CD4-positive, alpha-beta memory T cell (primary cell): ENCODE data around the gene EVC. TPM values are rescaled to one million over a fixed set of nuclear protein-coding genes. Genes with fewer than 3 reads are reported as not detected.
"Not testable (repeated sequence)": the region's sequence is repeated elsewhere in the genome, so short reads cannot be mapped to it uniquely, and the experiment has no call there.

Experiments
- CTCF ChIA-PET: fragments of 350-600 bp; sonication (Branson Sonifier 250); formaldehyde crosslinking; loops from one replicate; lab custom pipeline; 2021; ENCODE audit warnings: inconsistent platforms; ENCODE audit not compliant: partially characterized antibody; lab: Charles Lee
- POLR2A ChIA-PET: fragments of 350-600 bp; sonication (Branson Sonifier 250); formaldehyde crosslinking; loops from one replicate; lab custom pipeline; 2021; ENCODE audit not compliant: partially characterized antibody; lab: Charles Lee
- DNase-seq, 5 donors: peaks; one replicate each; pipeline versions ENCODE4 v3.0.0 to v3.0.0-alpha.2; 2020 to 2022; ENCODE audit warnings: mixed read lengths in 1 of 5
- H3K27ac ChIP-seq: one replicate; pipeline ENCODE4 v1.7.0; 2013; ENCODE audit warnings: low read depth, low read length
- H3K27me3 ChIP-seq: 2 replicates; pipeline ENCODE4 v1.7.0; 2013; ENCODE audit warnings: mild to moderate bottlenecking, low read length, moderate library complexity; ENCODE audit not compliant: insufficient read depth
- H3K36me3 ChIP-seq: 2 replicates; pipeline ENCODE4 v1.7.0; 2013; ENCODE audit warnings: mild to moderate bottlenecking, low read length, moderate library complexity; ENCODE audit not compliant: insufficient read depth
- H3K4me1 ChIP-seq: 2 replicates; pipeline ENCODE4 v1.7.0; 2013; ENCODE audit warnings: mild to moderate bottlenecking, low read length, moderate library complexity; ENCODE audit not compliant: insufficient read depth
- H3K4me3 ChIP-seq, 2 donors: one replicate each; pipeline ENCODE4 v1.7.0; 2013; ENCODE audit warnings: low read length in 2 of 2, mild to moderate bottlenecking in 1 of 2
- H3K9me3 ChIP-seq, 2 donors: one replicate each; pipeline ENCODE4 v1.7.0; 2013; ENCODE audit warnings: low read length in 2 of 2, control low read depth in 1 of 2; ENCODE audit not compliant: control insufficient read depth in 1 of 2
- H3K27ac Mint-ChIP-seq, 7 donors: one replicate each; pipeline ENCODE4 v1.8.0; 2020 to 2021; ENCODE audit warnings: mixed read lengths in 7 of 7, mild to moderate bottlenecking in 6 of 7, inconsistent platforms in 3 of 7, moderate library complexity in 3 of 7
- H3K27me3 Mint-ChIP-seq, 2 donors: one replicate each; pipeline ENCODE4 v1.8.0; 2020 to 2021; ENCODE audit warnings: mixed read lengths in 2 of 2
- H3K36me3 Mint-ChIP-seq, 2 donors: one replicate each; pipeline ENCODE4 v1.8.0; 2020 to 2021; ENCODE audit warnings: mixed read lengths in 2 of 2, inconsistent platforms in 1 of 2, mild to moderate bottlenecking in 1 of 2
- H3K4me1 Mint-ChIP-seq, 4 donors: one replicate each; pipeline ENCODE4 v1.8.0; 2020 to 2021; ENCODE audit warnings: mixed read lengths in 4 of 4, mild to moderate bottlenecking in 1 of 4
- H3K4me3 Mint-ChIP-seq, 8 donors: one replicate each; pipeline ENCODE4 v1.8.0; 2020 to 2021; ENCODE audit warnings: mixed read lengths in 8 of 8, mild to moderate bottlenecking in 7 of 8, moderate library complexity in 6 of 8, inconsistent platforms in 3 of 8
- H3K9me3 Mint-ChIP-seq, 8 donors: one replicate each; pipeline ENCODE4 v1.8.0; 2020 to 2021; ENCODE audit warnings: mixed read lengths in 8 of 8, mild to moderate bottlenecking in 5 of 8, inconsistent platforms in 3 of 8, moderate library complexity in 1 of 8
- intact Hi-C: fragments of 100-400 bp; cut with micrococcal nuclease; formaldehyde crosslinking; loops from one replicate; pipeline ENCODE4 v1.15.1; 2023
- polyA plus RNA-seq, 2 donors: library from polyadenylated mRNA; unstranded; fragments of 300-500 nt; fragmentation: Illumina TruSeq; gene quantifications; one replicate each; pipeline ENCODE4 v1.2.3, GENCODE V29; 2021
- total RNA-seq, 2 experiments: library from RNA; stranded (reverse); gene quantifications; one replicate each; pipeline ENCODE4 v1.2.3, GENCODE V29; 2021

Gene EVC
- total and polyA plus RNA-seq, 4 experiments from 2014 or later = 0.17 to 2.9 (median 2.1) TPM; not detected in 1

- H3K9me3 ChIP-seq = no peaks in the 10 kb centered on the region
- H3K27me3 Mint-ChIP-seq = peaks cover 0 to 2% of the 10 kb centered on the region in 2 donors
- H3K27me3 ChIP-seq = no peaks in the 10 kb centered on the region
- no peak overlapping the region for H3K27ac ChIP-seq
- POLR2A ChIA-PET = no interaction called here
- H3K4me3 ChIP-seq = no peak overlapping the region
- H3K4me1 ChIP-seq = no peaks in the 10 kb centered on the region
- CTCF ChIA-PET = no interaction called here
- intact Hi-C loops = no loop called here
- no peak overlapping the region for H3K4me3 Mint-ChIP-seq
- peaks cover 0 to 21% (median 10%) of the 10 kb centered on the region in 8 donors for H3K9me3 Mint-ChIP-seq
- H3K36me3 Mint-ChIP-seq = no peaks in the 10 kb centered on the region
- no peaks in the 10 kb centered on the region for H3K36me3 ChIP-seq
- H3K4me1 Mint-ChIP-seq = no peaks in the 10 kb centered on the region
- no peak for DNase-seq
- no peak overlapping the region for H3K27ac Mint-ChIP-seq
These were observed 9.3 kb downstream of the EVC start for GRCh38 chr4:5720157-5720850.

- CTCF ChIA-PET = no interaction called here
- Histone ChIP-seq H3K4me1 (no peaks in the 10 kb centered on the region), H3K27ac (no peak overlapping the region), H3K27me3 (no peaks in the 10 kb centered on the region), H3K36me3 (no peaks in the 10 kb centered on the region), H3K4me3 (no peak overlapping the region), H3K9me3 (no peaks in the 10 kb centered on the region)
- POLR2A ChIA-PET = no interaction called here
- H3K4me1 Mint-ChIP-seq = no peaks in the 10 kb centered on the region
- DNase-seq = no peak
- H3K27ac Mint-ChIP-seq = no peak overlapping the region
- peaks cover 0 to 19% (median 8%) of the 10 kb centered on the region in 8 donors for H3K9me3 Mint-ChIP-seq
- intact Hi-C loops = no loop called here
- H3K4me3 Mint-ChIP-seq = no peak overlapping the region
- peaks cover 0 to 2% of the 10 kb centered on the region in 2 donors for H3K27me3 Mint-ChIP-seq
- no peaks in the 10 kb centered on the region for H3K36me3 Mint-ChIP-seq
These were observed 10.0 kb downstream of the EVC start for GRCh38 chr4:5720980-5721379.

- intact Hi-C loops = no loop called here
These were observed 10.9 kb downstream of the EVC start for GRCh38 chr4:5721923-5722322.

GRCh38 chr4:5722328-5722727, 11.3 kb downstream of the EVC start:
- Histone ChIP-seq H3K9me3 (no peaks in the 10 kb centered on the region), H3K36me3 (no peaks in the 10 kb centered on the region), H3K27me3 (no peaks in the 10 kb centered on the region), H3K4me3 (no peak overlapping the region), H3K4me1 (no peaks in the 10 kb centered on the region), H3K27ac (no peak overlapping the region)
- peaks cover 0 to 6% (median 3%) of the 10 kb centered on the region in 8 donors for H3K9me3 Mint-ChIP-seq
- no peak overlapping the region for H3K27ac Mint-ChIP-seq
- intact Hi-C loops = no loop called here
- peaks cover 0 to 2% of the 10 kb centered on the region in 2 donors for H3K27me3 Mint-ChIP-seq
- no peaks in the 10 kb centered on the region for H3K4me1 Mint-ChIP-seq
- no peaks in the 10 kb centered on the region for H3K36me3 Mint-ChIP-seq
- CTCF ChIA-PET = no interaction called here
- no peak for DNase-seq
- H3K4me3 Mint-ChIP-seq = no peak overlapping the region
- POLR2A ChIA-PET = no interaction called here

More at GRCh38 chr4:5721923-5722322, 10.9 kb downstream of the EVC start:
- Histone ChIP-seq H3K9me3 (no peaks in the 10 kb centered on the region), H3K4me1 (no peaks in the 10 kb centered on the region), H3K4me3 (no peak overlapping the region), H3K36me3 (no peaks in the 10 kb centered on the region), H3K27ac (no peak overlapping the region), H3K27me3 (no peaks in the 10 kb centered on the region)
- H3K27ac Mint-ChIP-seq = no peak overlapping the region
- POLR2A ChIA-PET = no interaction called here
- no peaks in the 10 kb centered on the region for H3K4me1 Mint-ChIP-seq
- no peak overlapping the region for H3K4me3 Mint-ChIP-seq
- no peak for DNase-seq
- H3K9me3 Mint-ChIP-seq = peaks cover 0 to 10% (median 4%) of the 10 kb centered on the region in 8 donors
- CTCF ChIA-PET = no interaction called here
- peaks cover 0 to 2% of the 10 kb centered on the region in 2 donors for H3K27me3 Mint-ChIP-seq
- H3K36me3 Mint-ChIP-seq = no peaks in the 10 kb centered on the region

DNA sequence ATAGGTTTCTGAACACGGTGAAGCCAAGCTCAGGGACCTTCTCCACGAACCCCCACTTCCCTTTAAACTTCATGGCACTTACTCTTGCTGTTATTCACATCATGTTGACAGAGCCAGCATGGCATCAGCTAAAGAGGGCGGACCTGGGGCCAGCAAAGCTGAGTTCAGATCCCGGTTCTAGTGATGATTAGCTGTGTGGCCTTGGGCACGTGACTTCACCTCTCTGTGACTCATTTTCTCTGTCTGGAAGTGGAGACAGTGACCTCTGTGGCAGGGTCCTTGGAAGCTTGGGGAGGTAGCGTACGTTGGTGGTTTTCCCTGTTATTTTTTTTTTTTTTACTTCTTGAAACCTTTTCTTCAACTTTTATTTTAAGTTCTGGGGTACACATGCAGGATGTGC, 13.4 kb downstream of the EVC start:
- H3K9me3 Mint-ChIP-seq = peaks cover 0 to 4% (median 1%) of the 10 kb centered on the region in 8 donors
- H3K4me1 ChIP-seq = no peaks in the 10 kb centered on the region
- intact Hi-C loops = no loop called here
- POLR2A ChIA-PET = no interaction called here
- H3K36me3 ChIP-seq = no peaks in the 10 kb centered on the region
- no peak for DNase-seq
- H3K27me3 ChIP-seq = no peaks in the 10 kb centered on the region
- H3K27me3 Mint-ChIP-seq = peaks cover 0 to 2% of the 10 kb centered on the region in 2 donors
- H3K4me3 Mint-ChIP-seq = no peak overlapping the region
- CTCF ChIA-PET = no interaction called here
- no peak overlapping the region for H3K4me3 ChIP-seq
- H3K27ac Mint-ChIP-seq = no peak overlapping the region
- H3K36me3 Mint-ChIP-seq = no peaks in the 10 kb centered on the region
- H3K9me3 ChIP-seq = no peaks in the 10 kb centered on the region
- no peaks in the 10 kb centered on the region for H3K4me1 Mint-ChIP-seq
- H3K27ac ChIP-seq = no peak overlapping the region

- H3K27ac Mint-ChIP-seq, H3K27ac ChIP-seq, H3K4me3 ChIP-seq, DNase-seq, H3K36me3 Mint-ChIP-seq, H3K4me1 ChIP-seq, H3K9me3 ChIP-seq, POLR2A ChIA-PET, H3K27me3 ChIP-seq, intact Hi-C loops, CTCF ChIA-PET, H3K9me3 Mint-ChIP-seq, H3K27me3 Mint-ChIP-seq, H3K4me1 Mint-ChIP-seq, H3K36me3 ChIP-seq, H3K4me3 Mint-ChIP-seq: not testable (repeated sequence)
These were observed 17.4 kb downstream of the EVC start for GRCh38 chr4:5728412-5728811.

DNA sequence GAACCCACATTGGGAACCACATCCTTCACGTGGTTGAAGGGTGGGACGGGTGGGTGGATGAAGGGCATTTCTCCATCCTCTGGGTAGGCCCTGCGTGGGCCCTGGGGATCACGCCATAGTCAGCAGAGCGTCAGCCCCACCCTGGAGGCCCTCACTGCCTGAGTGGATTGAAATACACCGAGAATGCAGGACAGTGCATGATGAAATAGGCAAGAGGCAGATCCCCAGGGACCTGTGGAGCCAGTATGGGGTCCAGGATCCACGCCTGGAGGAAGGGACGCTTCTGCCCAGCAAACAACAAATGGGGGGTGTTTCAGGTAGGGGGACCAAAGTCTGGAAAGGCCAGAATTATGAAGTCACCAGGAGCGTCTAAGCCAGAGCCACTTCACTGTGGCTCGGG, 19.4 kb downstream of the EVC start:
- H3K36me3 Mint-ChIP-seq = no peaks in the 10 kb centered on the region
- intact Hi-C loops = no loop called here
- H3K36me3 ChIP-seq = no peaks in the 10 kb centered on the region
- H3K4me1 Mint-ChIP-seq = no peaks in the 10 kb centered on the region
- no peaks in the 10 kb centered on the region for H3K9me3 ChIP-seq
- ChIA-PET CTCF (no interaction called here), POLR2A (no interaction called here)
- no peak overlapping the region for H3K4me3 Mint-ChIP-seq
- H3K9me3 Mint-ChIP-seq = peaks cover 0 to 6% (median 1%) of the 10 kb centered on the region in 8 donors
- H3K27me3 ChIP-seq = no peaks in the 10 kb centered on the region
- H3K4me3 ChIP-seq = no peak overlapping the region
- H3K27ac ChIP-seq = no peak overlapping the region
- DNase-seq = no peak
- no peak overlapping the region for H3K27ac Mint-ChIP-seq
- peaks cover 0 to 2% of the 10 kb centered on the region in 2 donors for H3K27me3 Mint-ChIP-seq
- H3K4me1 ChIP-seq = no peaks in the 10 kb centered on the region
